HG02678 (cell line): ENCODE data around the gene FGGY.
"Not testable (repeated sequence)": the region's sequence is repeated elsewhere in the genome, so short reads cannot be mapped to it uniquely, and the experiment has no call there.

Source experiments
- ATAC-seq: cut with Tn5 transposase; IDR thresholded peaks from one replicate; pipeline ENCODE4 v1.9.1; 2021; ENCODE audit warnings: mild to moderate bottlenecking, moderate library complexity; ENCODE audit not compliant: unreplicated experiment

The FGGY gene

DNA sequence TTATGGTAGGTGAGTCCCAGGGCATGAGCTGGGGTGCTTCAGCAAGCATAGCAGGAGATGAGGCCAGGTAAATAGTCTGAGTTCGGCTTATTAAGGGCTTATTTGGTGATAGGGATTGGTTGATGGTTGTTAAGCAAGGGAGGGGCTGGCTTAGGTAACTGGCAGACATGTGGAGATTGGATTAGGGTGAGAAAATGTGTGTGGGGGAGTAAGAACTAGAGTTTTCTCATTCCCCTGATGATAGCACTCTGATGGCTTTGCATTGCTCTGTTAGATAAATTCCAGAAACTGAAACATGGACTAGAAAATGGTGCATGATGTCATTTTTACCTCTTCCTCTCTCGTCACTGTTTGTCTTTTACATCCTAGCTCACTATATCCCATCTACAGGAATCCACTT lies 53.6 kb downstream of the FGGY start:
- ATAC-seq, result no peak

DNA sequence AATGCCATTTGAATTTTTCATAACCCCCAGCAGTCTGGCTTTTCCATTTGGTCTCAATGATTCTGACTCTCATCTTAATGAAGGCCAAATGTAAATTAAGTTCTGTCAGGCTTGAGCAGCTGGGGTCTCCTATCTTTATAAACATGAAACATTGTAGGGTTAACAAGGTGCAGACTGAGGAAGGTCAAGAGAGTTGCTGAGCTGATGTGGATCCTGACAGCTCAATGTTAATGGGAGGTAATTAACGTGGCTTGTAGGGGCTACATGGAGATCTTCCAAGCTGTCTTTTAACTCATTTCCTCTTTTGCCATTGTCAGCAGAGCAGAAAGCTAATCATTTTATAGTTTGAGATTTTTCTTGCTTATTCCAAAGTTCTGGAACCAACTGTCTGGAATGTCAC lies 55.2 kb downstream of the FGGY start:
- no peak for ATAC-seq

DNA sequence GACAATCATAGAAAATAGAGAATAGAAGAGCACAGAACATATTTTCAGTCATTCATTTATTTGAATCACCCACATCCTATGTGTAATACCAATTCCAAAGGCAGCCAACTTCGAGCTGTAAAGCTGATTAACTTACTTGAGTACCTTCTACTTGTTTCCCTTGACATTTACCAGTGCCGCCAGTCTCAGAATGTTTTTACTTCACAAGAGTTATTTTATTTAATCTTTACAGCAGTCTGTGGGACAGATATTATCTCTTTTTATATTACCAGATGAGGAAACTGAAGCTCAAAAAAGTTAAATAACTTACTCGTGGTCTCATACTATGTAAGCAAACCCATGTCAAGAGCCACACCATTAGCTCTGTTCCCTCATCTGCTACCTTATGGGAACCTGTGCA lies 56.6 kb downstream of the FGGY start:
- ATAC-seq, result no peak

DNA sequence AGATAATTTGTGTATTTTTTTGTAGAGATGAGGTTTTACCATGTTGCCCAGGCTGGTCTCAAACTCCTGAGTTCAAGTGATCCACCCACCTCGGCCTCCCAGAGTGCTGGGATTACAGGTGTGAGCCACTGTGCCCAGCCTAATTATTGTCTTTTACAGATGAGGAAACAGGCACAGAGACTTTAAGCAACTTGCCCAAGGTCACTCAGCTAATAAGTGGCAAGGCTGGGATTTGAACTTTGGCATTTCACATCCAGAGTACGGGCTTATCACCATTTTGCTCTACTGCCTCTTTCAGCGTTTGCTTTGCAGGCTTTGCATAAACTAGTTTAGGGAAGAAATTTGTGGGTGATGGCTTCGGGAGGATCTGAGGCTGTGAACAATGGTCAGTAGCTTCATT lies 57.3 kb downstream of the FGGY start:
- not testable (repeated sequence) for ATAC-seq

DNA sequence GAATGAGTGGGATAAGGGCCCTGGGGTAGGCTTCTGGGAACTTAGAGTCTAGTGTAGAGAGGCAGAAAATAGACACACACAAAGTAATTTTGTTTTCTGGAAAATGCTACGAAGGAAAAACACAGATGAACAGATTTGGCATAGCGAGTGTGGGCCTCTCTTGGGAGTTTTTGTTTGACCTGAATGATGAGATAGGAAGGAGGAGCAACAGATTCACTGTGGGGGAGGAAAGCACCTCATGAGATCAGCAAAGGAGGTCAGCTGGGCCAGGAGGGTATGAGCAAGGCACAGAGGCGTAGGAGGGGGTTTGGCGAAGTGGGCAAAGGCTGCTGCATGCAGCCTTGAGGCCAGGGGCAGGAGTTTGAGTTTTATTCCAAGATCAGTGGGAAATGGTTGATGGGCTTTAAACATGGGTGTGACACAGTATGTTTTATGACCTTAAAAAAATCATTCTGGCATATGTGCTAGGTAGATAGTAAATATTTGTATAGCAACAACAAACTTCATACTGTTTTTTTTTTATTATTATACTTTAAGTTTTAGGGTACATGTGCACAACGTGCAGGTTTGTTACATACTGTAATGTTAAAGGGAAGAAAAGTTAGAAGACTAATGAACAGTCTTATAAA lies 57.9 kb downstream of the FGGY start:
- ATAC-seq, result peak; percentile 69

DNA sequence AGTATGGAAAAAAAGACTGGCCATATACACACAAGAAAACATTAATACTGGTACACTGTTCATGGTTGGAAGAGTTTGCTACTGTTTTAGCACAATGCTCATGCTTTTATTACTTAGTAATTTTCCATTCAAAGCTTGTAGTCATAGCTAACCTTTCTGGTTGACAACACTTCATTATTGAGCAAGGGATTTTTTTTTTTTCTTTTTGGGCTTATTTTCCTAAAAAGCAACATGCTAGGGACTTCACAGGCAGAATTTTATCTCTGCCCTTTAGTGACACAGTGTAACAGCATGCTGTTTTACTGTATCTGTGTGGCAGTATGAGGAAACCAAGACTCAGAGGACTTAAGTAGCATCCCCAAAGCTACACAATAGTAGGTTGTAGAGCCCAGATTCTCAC lies 58.5 kb downstream of the FGGY start:
- ATAC-seq, result peak; percentile 71

DNA sequence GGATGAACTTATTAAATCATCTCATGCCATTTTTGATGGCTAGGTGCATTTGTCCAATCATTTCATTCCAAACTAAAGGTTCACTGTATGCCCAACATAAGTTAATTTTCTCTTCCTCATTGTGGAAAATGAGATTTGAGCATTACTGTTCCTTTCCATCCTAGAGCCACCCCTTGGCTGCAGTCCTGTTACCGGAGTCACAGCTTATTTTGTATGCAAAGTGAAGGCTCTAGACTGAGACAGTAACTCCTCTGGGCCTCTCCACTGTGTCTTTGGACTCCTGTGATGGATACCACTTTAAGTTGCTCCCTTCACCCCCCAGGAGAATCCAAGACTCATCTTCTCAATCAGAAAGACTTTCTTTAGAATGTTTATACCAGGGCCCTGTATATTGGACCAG lies 59.7 kb downstream of the FGGY start:
- ATAC-seq, result no peak

DNA sequence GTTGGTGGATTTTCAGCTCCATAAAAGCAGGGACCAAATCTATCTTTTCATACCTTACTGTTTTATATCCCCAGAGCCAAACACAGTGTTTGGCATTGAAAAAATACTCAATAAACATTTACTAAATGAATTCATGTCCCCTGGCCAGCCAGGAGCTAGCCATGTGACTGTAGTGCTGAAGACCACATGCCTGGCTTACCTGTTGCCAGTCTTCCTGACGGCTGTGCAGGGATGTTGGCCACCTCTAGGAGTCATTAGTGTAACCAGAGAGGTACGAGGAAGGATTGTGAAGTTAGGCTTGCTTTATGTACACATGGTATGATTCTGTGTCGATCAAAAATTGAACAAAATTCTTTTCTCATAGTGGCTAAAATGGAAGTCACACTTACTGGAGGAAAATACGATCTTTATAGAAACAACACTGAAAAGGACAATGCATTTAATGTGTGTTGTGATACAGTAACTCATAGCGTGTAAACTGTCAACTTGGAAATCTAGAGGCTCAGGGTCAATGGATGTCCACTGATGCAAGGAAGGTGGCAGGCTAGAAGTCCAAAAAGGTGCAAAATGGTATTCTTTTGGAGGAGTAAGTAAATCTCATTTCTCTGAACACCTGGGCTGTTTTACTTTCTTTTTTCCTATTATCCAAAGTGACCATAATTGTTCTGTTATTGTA lies 60.9 kb downstream of the FGGY start:
- no peak for ATAC-seq

DNA sequence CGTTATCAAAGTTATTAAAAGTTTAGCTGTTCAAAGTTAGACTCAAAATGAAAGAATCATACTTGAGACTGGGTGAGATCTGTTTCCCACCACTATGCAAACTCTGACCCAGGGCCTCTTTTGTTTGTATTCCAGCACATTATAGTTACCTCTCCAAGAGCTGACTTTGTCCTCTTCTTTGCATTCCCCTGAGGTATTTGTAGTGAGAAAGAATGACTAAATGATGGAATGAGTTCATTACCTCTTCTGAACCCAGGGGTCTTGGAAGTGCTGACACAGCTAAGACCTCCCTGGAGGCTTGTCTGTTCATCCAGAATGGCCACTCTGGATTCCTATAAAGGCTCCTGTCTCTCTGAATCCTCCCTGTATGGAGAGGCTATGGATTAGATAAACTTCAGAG lies 62.4 kb downstream of the FGGY start:
- ATAC-seq, result no peak

DNA sequence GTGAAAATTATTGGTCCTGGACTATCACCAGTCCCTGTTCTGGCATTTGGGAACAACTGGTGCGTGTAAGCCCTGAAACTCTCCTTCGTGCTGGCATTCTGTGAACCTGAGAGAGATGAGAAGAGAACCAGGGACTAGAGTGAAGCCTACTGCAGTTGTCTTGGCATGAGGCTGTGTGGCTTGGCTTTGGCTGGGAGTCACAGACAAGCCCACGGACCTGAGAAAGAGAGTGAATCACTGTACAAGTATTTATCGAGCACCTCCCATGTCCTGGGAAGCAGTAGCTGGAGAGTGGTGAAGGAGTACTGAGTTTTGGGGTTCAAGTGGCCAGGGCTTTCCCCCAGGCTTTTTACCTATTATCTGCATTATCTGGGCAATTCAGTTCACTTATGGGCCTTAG lies 63.3 kb downstream of the FGGY start:
- ATAC-seq, result no peak

DNA sequence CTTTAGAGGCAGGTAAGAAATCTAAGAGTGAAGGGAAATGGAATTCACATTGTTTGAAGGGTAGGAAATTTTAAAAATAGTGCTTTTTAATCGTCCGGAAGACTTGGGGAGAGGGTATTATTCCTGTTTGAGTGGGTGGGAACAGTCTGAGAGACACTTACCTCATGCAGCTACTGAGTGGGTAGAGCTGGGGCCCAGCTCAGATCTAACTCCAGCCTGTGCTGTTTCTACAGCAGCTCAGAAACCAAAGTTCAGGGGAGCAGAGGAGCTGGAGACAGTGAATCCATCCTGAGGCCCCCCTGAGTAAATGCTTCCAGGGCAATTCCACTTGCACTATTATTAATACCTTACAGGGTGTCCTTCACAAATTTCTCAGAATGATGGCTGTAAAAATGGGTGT lies 63.8 kb downstream of the FGGY start:
- ATAC-seq, result no peak

DNA sequence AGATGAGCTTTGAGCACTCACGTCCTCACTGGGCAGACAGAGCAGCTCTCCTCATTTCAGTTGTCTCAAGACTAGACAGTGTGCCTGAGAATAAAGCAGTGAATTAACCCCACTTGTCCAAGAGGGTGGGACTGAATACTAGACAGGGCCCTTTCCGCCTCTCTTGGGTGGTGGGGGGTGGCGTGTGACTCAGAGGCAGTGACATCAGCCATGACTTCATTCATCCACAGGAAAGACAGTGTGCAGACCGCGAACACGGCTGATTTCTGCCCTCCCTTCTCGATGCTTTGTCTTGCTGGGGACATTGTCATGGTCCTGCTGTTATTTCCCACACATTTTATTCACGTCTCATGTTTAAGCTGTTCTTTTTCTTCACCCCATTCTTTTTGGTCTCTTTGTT lies 64.9 kb downstream of the FGGY start:
- no peak for ATAC-seq

DNA sequence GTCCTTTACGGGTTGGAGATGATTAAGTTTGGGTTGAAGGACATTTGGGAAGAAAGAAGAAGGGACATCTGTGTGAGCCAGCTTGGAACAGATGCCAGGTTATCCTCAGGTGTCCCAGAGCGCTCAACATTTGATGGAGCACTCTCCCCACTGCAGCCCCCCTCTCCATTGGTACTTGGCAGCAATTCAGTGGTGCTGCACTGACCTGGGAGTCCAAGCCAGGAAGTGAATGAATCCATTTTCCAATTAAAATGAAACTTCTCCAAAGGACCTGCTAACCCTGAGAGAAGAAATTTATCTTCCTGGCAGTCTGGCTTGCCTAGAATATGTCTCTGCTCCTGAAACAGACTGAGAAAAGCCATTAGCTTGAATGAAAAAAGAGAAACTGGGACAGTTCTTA lies 67.1 kb downstream of the FGGY start:
- ATAC-seq, result no peak

DNA sequence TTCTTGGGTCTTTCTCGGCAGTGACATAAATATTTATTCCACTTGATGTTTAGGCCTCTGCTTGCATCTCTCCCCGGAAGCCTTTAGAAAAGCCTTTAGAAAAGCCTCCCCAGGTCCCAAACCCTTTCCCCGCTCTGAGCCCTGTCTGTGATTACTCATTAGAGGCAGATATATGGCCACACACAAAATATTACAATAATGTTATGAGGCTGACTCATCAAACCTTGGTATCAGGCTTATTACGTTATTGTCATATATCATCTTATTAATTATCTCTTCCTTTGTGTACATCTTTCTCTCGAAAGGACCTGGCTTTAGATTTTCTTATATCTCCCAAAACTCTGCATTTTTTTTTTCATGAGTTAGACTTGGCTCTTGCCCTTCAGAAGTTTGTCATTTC lies 69.5 kb downstream of the FGGY start:
- no peak for ATAC-seq

DNA sequence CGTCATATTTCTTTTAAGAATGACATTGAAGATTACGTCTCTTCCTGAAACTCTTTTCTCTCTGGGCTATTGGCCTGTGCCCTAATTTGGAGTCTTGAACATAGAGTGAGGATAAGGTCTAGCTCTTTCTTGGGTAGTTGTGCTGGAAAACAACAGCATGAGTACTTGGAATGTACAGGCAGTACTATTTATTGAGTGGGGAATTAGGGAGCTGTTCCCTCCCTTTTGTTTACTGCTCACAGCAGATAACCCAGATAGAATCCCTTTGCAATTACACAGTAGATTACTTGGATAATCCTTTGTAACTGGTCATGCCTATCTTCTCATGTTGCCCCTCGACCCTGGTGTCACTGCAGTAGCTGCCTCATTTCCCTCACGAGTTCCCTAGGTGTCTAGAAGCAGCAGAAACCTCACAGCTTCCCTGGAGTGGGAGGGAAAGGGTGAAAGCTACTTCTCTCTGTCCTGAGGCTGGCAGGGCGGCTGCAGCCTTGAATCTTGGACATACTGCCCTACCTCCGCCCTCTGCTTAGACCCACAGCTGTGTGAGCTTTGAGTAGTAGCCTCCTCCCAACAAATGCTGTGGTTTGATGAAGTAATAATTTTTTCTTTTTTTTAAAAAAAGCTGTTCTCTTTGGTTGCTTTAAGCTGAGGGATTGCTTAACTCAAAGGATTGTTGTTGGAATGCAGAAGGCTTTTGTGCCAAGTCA lies 70.6 kb downstream of the FGGY start:
- ATAC-seq, result no peak

DNA sequence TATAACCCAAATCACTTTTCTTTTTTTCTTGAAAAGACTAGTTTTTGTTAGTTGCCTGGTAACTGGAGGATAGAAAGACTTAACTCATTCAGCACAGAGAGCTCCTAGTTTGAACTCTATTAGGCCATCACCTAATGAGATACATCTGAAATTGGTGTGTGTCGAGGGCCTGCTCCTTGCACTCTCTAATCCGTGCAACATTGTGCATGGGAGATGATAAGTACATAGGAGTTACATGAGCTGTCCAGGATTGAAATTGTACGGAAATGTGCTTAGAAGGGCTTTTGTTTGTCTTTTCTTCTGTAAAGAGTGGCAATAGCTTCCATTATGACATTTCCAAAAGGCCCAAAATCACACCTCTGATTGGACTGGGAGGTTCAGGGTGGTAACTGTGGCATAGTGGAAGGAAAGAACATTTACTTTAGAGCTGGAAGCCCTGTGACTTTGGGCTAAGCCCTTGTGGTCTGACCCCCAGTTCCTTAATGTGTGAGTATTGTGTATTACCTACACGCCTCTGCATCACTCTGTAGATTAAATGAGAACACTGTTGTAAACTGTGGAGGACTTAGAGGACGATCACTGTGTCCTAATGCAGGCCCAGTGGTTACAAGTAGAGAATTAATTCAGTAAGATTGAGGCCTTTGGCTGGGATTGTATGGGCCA lies 71.2 kb downstream of the FGGY start:
- ATAC-seq, result no peak

DNA sequence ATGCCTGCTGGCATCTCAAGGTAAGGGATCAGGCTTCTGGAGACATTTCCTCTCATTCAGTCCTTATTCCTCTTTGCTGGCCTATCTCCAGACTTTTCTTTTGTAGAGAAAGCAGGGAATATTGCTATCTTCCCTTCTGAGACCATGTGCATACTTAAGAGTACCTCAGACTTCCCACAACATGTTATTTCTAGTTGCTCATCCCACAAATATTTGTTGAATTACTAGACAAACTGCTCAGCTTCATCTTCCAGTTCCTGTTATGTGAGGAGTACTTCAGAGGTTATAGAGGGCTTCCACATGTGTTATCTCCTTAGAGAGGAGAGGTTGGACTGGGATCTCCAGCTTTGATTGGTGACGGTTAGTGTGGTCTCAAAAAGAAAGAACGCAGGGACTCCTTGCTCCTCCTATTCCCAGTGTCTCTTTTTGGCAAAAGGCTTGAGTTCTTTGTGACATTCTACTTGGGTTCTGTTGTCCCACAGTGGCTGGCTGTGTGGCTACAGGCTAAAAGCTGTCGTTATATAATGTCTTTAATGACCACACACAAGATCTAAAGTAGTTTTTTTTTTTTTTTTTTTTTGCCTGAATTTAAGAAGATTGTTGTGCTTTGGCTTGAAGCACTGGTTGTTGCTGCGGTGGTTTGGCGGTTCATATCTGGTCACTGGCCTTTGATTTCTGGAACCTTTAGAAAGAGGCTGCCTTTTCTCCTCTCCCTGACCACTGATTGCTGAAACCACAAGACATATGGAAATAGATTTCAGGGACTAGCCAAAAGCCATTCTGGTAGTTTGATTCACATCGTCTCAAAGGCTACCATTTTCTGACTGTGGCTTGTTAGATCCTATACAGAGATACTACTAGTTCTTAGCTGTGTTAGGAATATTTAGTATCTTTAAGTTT lies 78.7 kb downstream of the FGGY start:
- ATAC-seq, result no peak

DNA sequence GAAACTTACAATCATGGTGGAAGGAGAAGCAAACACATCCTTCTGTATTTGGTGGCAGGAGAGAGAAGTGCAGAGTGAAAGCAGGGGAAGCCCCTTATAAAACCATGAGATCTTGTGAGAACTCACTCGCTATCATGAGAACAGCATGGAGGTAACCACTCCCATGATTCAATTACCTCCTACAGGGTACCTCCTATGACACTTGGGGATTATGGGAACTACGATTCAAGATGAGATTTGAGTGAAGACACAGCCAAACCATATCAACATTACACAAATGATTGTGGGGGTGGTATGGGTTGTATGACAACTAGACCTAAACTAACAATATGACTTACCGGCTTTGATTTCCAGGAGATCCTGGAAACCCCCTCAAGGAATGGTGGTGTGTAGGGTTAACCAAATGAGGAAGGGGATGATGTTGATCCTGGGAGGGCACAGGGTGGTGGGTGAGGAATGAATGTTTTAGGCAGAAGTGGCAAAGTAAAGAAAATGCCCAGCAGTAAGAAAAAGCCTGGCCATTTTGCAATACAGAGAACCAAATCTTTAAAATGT lies 80.5 kb downstream of the FGGY start:
- ATAC-seq, result no peak

DNA sequence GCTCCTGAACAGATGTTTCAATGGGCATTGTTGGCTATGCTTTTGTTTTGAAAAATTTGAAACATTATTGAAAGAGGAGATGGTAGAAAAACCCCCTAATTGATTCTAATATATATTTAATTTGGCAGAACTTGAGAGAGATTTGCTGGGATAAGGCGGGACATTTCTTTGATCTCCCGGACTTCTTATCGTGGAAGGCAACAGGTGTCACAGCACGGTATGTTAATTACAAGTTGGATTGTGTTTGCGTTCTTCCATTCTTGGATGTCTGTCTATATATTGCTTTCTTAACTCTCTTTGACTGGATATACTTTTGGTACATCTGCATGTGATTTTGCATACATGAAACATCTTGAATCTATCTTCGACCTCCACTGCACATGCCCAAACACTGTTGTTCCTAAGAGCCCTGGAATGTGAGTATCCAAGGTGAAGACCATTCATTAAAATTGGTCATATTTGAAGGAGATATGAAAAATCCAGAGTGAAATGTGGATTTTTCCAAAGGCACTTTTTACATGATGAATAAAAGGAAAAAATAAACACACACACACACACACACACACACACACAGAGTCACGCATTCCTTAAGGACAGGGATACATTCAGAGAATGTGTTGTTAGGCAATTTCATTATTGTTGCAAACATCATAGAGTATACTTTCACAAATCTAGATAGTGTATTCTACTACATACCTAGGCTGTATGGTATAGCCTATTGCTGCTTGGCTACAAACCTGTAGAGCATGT lies 81.9 kb downstream of the FGGY start:
- no peak for ATAC-seq

DNA sequence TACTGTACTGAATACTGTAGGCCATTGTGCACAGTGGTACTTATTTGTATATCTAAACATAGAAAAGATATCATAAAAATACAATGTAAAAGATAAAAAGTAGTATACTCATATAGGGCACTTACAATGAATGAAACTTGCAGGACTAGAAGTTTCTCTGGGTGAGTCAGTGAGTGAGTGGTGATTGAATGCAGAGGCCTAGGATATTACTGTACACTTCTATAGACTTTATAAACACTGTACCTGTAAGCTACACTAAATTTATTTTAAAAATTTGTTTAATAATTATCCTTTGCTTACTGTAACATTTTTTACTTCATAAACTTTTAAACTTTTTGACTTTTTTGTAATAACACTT lies 82.5 kb downstream of the FGGY start:
- ATAC-seq, result no peak
